Pericardium fibroblast (primary cell): ENCODE results near the gene MS4A4A. TPM values are rescaled to one million over a fixed set of nuclear protein-coding genes. Genes with fewer than 3 reads are reported as not detected.

Source experiments
- total RNA-seq: library from RNA; depleted of rRNA; stranded (reverse); fragments of >200 nt; gene quantifications from 2 replicates; pipeline ENCODE4 v1.2.3, GENCODE V29; 2015

MS4A4A gene
- not detected in 2 replicates for total RNA-seq

DNA sequence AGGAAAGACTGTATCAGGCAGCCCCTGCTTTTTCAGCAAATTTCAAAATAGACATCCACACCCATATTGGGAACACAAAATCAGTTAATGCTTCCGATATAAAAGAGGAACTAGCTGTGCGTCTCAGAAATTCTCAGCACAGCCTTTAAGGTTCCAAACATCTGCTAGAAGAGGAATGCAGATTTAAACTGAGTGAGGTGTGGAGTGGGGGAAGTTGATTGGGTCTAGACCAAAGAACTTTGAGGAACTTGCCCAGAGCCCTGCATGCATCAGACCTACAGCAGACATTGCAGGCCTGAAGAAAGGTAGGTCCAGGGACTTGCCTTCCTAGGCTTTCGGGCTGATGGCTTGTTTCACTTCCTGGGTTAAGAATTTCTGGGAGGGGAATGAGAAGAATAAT, at the start of gene MS4A4A:
Gene MS4A4A, plus strand, starts transcription at position 255 of the 400 bp plus-strand sequence. Its CDS starts 10 bp downstream, at position 265.

DNA sequence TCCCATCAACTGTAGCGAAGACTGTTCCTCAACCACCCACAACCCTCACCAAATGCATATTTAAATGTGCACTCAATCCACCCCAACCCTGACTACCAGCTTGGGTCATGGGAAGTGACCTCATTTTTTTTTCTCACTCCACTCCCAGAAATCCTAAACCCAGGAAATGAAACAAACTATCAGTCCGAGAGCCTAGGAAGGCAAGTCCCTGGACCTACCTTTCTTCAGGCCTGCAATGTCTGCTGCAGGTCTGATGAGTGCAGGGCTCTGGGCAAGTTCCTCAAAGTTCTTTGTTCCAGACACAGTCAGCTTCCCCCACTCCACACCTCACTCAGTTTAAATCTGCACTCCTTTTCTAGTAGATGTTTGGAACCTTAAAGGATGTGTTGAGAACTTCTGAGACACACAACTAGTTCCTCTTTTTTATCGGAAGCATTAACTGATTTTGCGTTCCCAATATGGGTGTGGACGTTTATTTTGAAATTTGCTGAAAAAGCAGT, 37.7 kb upstream of the MS4A4A start, which contains the start of gene MS4A4E:
Gene MS4A4E, minus strand, starts transcription at position 398 of the 500 bp plus-strand sequence. CDS start 13,082 bp downstream, outside the sequence.

DNA sequence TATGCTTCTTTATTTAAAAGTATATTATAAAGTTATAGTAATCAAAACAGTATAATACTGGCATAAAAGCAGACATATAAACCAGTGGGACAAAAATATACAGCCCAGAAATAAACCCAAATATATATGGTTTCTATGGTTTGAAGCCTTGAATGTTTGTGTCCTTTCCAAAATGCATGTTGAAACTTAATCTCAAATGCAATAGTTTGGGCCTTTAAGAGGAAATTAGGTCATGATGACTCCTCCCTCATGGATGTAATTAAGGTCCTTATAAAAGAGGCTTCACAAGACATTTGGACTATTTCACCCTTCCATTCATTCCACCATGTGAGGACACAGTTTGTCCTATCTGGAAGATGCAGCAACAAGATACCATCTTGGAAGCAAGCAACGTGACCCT, 46.5 kb downstream of the MS4A4A start, which contains the start of gene MS4A6E:
Gene MS4A6E, plus strand, starts transcription at position 301 of the 400 bp plus-strand sequence. CDS start 7,641 bp downstream, outside the sequence.

Other genes starting within 250 kb of the MS4A4A start
- gene OOSP2, start 240.3 kb upstream of the MS4A4A start, total RNA-seq = not detected in 2 replicates
- gene MS4A3, start 224.0 kb upstream of the MS4A4A start, total RNA-seq = not detected in 2 replicates
- gene MS4A2, start 192.0 kb upstream of the MS4A4A start, total RNA-seq = not detected in 2 replicates
- not detected in 2 replicates for gene MS4A6A, start 97.6 kb upstream of the MS4A4A start, total RNA-seq
- not detected in 2 replicates for gene MS4A4E, start 37.5 kb upstream of the MS4A4A start, total RNA-seq
- not detected in 2 replicates for gene MS4A6E, start 46.6 kb downstream of the MS4A4A start, total RNA-seq
- gene MS4A7, start 97.9 kb downstream of the MS4A4A start, total RNA-seq = not detected in 2 replicates
- not detected in 2 replicates for gene MS4A14, start 115.8 kb downstream of the MS4A4A start, total RNA-seq
- gene MS4A5, start 148.9 kb downstream of the MS4A4A start, total RNA-seq = not detected in 2 replicates
- gene MS4A1, start 175.2 kb downstream of the MS4A4A start, total RNA-seq = not detected in 2 replicates
- gene MS4A12, start 212.1 kb downstream of the MS4A4A start, total RNA-seq = not detected in 2 replicates
- gene MS4A13, start 234.7 kb downstream of the MS4A4A start, total RNA-seq = not detected in 2 replicates